WTC11 (cell line): Measurements from ENCODE around the gene POLE2. TPM values are rescaled to one million over a fixed set of nuclear protein-coding genes. Genes with fewer than 3 reads are reported as not detected.

Experiments
- E2F1 ChIP-seq: sonication (generic); formaldehyde crosslinking; IDR thresholded peaks from 2 replicates; pipeline ENCODE4 v1.8.0; 2022; ENCODE audit warnings: mild to moderate bottlenecking, missing genetic modification reagents
- total RNA-seq: library from RNA; stranded (reverse); gene quantifications from 3 replicates; pipeline ENCODE4 v1.2.3, GENCODE V29; 2021
- TF ChIP-seq, protein P1 (sequence below): sonication (generic); formaldehyde crosslinking; IDR thresholded peaks from 2 replicates; pipeline ENCODE4 v1.8.0; 2022; ENCODE audit warnings: mild to moderate bottlenecking, missing genetic modification reagents

Gene POLE2
- total RNA-seq, 1 experiment from 2014 or later = 24.6 TPM

DNA sequence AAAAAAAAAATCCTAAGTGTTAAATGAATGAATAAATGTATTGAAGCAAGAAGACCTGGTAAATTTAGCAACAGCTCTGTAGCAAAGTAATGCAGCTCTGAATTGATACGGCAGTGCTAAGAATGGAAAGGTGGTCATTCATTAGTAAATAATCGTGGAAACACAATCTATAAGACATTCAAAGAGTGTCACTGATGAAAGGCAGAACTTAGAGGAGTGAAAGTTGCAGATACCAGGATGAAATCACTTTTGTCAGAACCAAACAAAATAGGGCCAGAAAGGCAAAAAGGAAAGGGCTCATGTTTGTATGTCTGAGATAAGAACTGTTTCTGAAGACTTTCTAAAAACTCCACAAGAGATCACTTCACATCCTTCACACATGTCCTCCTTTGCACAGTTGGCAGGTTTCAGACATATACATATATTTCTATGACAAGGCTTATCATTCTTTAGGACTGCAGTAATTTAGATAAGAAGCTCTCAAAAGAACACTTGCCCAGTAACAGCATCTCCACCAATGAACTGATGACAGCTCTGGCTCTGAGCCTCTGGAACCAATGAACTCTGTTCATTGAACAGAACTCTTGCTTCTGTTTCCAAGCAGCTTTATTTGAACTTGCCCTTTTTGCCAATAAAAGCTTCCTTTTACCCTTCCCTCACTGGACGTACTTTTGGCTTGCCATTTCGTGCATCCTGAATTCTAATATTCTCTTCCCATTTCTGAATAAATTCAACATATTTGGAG is 93.5 kb downstream of the POLE2 start (continued):
- TF ChIP-seq, protein P1, sequence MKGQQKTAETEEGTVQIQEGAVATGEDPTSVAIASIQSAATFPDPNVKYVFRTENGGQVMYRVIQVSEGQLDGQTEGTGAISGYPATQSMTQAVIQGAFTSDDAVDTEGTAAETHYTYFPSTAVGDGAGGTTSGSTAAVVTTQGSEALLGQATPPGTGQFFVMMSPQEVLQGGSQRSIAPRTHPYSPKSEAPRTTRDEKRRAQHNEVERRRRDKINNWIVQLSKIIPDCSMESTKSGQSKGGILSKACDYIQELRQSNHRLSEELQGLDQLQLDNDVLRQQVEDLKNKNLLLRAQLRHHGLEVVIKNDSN (CRISPR knock-in tag) = no peak
- TF ChIP-seq E2F1 (CRISPR knock-in tag) = no peak

Other genes starting within 250 kb of the POLE2 start
- 2,168 to 2,393 TPM (median 2,330 TPM) in 3 replicates for gene RPS29, start 101.8 kb downstream of the POLE2 start, total RNA-seq
- 32.5 to 42.6 TPM (median 32.8 TPM) in 3 replicates for gene LRR1, start 89.3 kb downstream of the POLE2 start, total RNA-seq
- gene RPL36AL, start 67.6 kb downstream of the POLE2 start, total RNA-seq = 173 to 212 TPM (median 177 TPM) in 3 replicates
- gene MGAT2, start 67.4 kb downstream of the POLE2 start, total RNA-seq = 24.5 to 27.7 TPM (median 25.2 TPM) in 3 replicates
- 19.9 to 22.8 TPM (median 22.5 TPM) in 3 replicates for gene DNAAF2, start 53.0 kb downstream of the POLE2 start, total RNA-seq
- gene KLHDC1, start 4.9 kb upstream of the POLE2 start, total RNA-seq = 0.16 TPM in 1 of 3 replicates, not detected in the others
- gene KLHDC2, start 79.9 kb upstream of the POLE2 start, total RNA-seq = 38.7 to 47.6 TPM (median 42.5 TPM) in 3 replicates
- 50.1 to 51.2 TPM (median 50.1 TPM) in 3 replicates for gene NEMF, start 164.6 kb upstream of the POLE2 start, total RNA-seq
- 50.9 to 55.9 TPM (median 51.9 TPM) in 3 replicates for gene ARF6, start 204.9 kb upstream of the POLE2 start, total RNA-seq